ENCODE measurements around the gene TP53TG3E.
"Not testable (repeated sequence)": the region's sequence is repeated elsewhere in the genome, so short reads cannot be mapped to it uniquely, and the experiment has no call there.

TP53TG3E gene

GRCh38 chr16:33304006-33304405, at the start of gene TP53TG3E:
Gene TP53TG3E, plus strand, starts transcription at chr16:33304306. Its CDS starts 68 bp downstream, at chr16:33304374.
- in situ Hi-C loops (cut with HindIII; ENCODE audit: low pct_ligation_motif_present, low pct_unique_long_range_greater_than_20kb, low sequenced_read_pairs); DNase-seq: not testable (repeated sequence)

DNA sequence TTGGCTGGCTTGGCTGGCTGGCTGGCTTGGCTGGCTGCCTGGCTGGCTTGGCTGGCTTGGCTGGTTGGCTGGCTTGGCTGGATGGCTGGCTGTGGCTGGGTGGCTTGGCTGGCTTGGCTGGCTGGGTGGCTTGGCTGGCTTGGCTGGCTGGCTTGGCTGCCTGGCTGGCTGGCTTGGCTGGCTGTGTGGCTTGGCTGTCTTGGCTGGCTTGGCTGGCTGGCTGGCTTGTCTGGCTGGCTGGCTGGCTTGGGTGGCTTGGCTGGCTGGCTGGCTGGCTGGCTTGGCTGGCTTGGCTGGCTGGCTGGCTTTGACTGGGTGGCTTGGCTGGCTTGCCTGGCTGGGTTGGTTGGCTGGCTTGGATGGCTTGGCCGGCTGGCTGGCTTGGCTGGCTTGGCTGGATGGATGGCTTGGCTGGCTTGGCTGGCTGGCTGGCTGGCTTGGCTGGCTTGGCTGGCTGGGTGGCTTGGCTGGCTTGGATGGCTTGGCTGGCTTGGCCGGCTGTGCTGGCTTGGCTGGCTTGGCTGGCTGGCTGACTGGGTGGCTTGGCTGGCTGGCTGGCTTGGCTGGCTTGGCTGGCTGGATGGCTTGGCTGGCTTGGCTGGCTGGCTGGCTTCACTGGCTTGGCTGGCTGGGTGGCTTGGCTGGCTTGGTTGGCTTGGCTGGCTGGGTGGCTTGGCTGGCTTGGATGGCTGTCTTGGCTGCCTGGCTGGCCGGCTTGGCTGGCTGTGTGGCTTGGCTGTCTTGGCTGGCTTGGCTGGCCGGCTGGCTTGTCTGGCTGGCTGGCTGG, 32.3 kb downstream of the TP53TG3E start:
- in situ Hi-C loops (cut with HindIII; ENCODE audit: low pct_ligation_motif_present, low pct_unique_long_range_greater_than_20kb, low sequenced_read_pairs); DNase-seq: not testable (repeated sequence)

DNA sequence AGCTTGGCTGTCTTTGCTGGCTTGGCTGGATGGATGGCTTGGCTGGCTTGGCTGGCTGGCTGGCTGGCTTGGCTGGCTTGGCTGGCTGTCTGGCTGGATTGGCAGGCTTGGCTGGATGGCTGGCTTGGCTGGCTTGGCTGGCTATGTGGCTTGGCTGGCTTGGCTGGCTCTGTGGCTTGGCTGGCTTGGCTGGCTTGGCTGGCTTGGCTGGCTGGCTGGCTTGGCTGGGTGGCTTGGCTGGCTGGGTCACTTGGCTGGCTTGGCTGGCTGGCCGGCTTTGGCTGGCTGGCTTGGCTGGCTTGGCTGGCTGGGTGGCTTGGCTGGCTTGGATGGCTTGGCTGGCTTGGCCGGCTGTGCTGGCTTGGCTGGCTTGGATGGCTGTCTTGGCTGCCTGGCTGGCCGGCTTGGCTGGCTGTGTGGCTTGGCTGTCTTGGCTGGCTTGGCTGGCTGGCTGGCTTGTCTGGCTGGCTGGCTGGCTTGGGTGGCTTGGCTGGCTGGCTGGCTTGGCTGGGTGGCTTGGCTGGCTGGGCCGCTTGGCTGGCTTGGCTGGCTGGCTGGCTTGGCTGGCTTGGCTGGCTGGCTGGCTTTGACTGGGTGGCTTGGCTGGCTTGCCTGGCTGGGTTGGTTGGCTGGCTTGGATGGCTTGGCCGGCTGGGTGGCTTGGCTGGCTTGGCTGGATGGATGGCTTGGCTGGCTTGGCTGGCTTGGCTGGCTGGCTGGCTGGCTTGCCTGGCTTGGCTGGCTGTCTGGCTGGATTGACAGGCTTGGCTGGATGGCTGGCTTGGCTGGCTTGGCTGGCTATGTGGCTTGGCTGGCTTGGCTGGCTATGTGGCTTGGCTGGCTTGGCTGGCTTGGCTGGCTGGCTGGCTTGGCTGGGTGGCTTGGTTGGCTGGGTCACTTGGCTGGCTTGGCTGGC, 33.8 kb downstream of the TP53TG3E start:
- DNase-seq; in situ Hi-C loops (cut with HindIII; ENCODE audit: low pct_ligation_motif_present, low pct_unique_long_range_greater_than_20kb, low sequenced_read_pairs): not testable (repeated sequence)

- in situ Hi-C loops (cut with HindIII; ENCODE audit: low pct_ligation_motif_present, low pct_unique_long_range_greater_than_20kb, low sequenced_read_pairs); DNase-seq: not testable (repeated sequence)
Observed at GRCh38 chr16:33338543-33338951, 34.4 kb downstream of the TP53TG3E start.

DNA sequence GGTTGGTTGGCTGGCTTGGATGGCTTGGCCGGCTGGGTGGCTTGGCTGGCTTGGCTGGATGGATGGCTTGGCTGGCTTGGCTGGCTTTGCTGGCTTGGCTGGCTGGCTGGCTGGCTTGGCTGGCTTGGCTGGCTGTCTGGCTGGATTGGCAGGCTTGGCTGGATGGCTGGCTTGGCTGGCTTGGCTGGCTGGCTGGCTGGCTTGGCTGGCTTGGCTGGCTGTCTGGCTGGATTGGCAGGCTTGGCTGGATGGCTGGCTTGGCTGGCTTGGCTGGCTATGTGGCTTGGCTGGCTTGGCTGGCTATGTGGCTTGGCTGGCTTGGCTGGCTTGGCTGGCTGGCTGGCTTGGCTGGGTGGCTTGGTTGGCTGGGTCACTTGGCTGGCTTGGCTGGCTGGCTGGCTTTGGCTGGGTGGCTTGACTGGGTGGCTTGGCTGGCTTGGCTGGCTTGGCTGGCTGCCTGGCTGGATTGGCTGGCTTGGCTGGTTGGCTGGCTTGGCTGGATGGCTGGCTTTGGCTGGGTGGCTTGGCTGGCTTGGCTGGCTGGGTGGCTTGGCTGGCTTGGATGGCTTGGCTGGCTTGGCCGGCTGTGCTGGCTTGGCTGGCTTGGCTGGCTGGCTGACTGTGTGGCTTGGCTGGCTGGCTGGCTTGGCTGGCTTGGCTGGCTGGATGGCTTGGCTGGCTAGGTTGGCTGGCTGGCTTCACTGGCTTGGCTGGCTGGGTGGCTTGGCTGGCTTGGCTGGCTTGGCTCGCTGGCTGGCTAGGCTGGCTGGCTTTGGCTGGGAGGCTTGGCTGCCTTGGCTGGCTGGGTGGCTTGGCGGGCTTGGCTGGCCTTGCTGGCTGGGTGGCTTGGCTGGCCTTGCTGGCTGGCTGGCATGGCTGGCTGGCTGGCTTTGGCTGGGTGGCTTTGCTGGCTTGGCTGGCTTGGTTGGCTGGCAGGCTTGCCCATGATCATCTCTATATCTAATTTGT, 35.3 kb downstream of the TP53TG3E start:
- in situ Hi-C loops (cut with HindIII; ENCODE audit: low pct_ligation_motif_present, low pct_unique_long_range_greater_than_20kb, low sequenced_read_pairs), result not testable (repeated sequence)
- peak; percentile 5 for DNase-seq

Data from ACHN (cell line).